Measurements from ENCODE around the gene SLC5A12.
"Not testable (repeated sequence)": the region's sequence is repeated elsewhere in the genome, so short reads cannot be mapped to it uniquely, and the experiment has no call there.

The SLC5A12 gene

GRCh38 chr11:26649884-26650283 lies 72.0 kb downstream of the SLC5A12 start:
- DNase-seq, result peak; percentile 45

- DNase-seq, result not testable (repeated sequence)
These were observed 78.5 kb downstream of the SLC5A12 start for GRCh38 chr11:26643314-26643713.

- no peak for DNase-seq
These were observed 89.1 kb downstream of the SLC5A12 start for GRCh38 chr11:26632691-26633159.

GRCh38 chr11:26626346-26626745 lies 95.5 kb downstream of the SLC5A12 start:
- DNase-seq, result no peak

- no peak for DNase-seq
These were observed 98.7 kb downstream of the SLC5A12 start for GRCh38 chr11:26623076-26623659.

- DNase-seq, result no peak
These were observed 99.7 kb downstream of the SLC5A12 start for GRCh38 chr11:26622181-26622580.

GRCh38 chr11:26621132-26621531 lies 100.7 kb downstream of the SLC5A12 start:
- no peak for DNase-seq

- DNase-seq, result no peak
These were observed 101.4 kb downstream of the SLC5A12 start for GRCh38 chr11:26620282-26621045.

- no peak for DNase-seq
These were observed 103.4 kb downstream of the SLC5A12 start for GRCh38 chr11:26618441-26618840.

Data from activated CD4-positive, alpha-beta T cell treated with anti-CD3 and anti-CD28 coated beads, Interleukin-2, amount 50 U/mL, for 16 hours (primary cell).